Breast epithelium (tissue), 4 donors: ENCODE data around the gene SPOCK3. TPM values are rescaled to one million over a fixed set of nuclear protein-coding genes. Genes with fewer than 3 reads are reported as not detected.
"Not testable (repeated sequence)": the region's sequence is repeated elsewhere in the genome, so short reads cannot be mapped to it uniquely, and the experiment has no call there.

Experiments
- DNase-seq, 2 donors: peaks; one replicate each; pipeline ENCODE4 v3.0.0-alpha.2; 2019; ENCODE audit warnings: low spot score in 2 of 2
- H3K27ac ChIP-seq, 2 donors: fragments of 200-600 bp; sonication (generic) in 1 of 2; one replicate each; pipeline ENCODE4 v1.5.1; 2016 to 2019; ENCODE audit warnings: mild to moderate bottlenecking in 1 of 2
- H3K27me3 ChIP-seq, 2 donors: fragments of 200-600 bp; sonication (generic) in 1 of 2; one replicate each; pipeline versions ENCODE4 v1.5.1 to v1.6.0; 2017 to 2019; ENCODE audit warnings: control low read depth in 1 of 2, mild to moderate bottlenecking in 1 of 2
- H3K36me3 ChIP-seq: fragments of 200-600 bp; one replicate; pipeline ENCODE4 v1.5.1; 2019
- H3K4me1 ChIP-seq, 2 donors: fragments of 200-600 bp; sonication (generic); one replicate each; pipeline ENCODE4 v1.5.1; 2016 to 2019; ENCODE audit warnings: control low read depth in 1 of 2
- H3K4me3 ChIP-seq, 3 donors: fragments of 200-600 bp; sonication (generic); 1 replicate in 2 of 3; 2 replicates in 1 of 3; pipeline ENCODE4 v1.5.1; 2016 to 2019; ENCODE audit warnings: mild to moderate bottlenecking in 3 of 3, moderate library complexity in 2 of 3
- H3K9me3 ChIP-seq, 2 donors: fragments of 200-600 bp; sonication (generic) in 1 of 2; one replicate each; pipeline ENCODE4 v1.5.1; 2016 to 2019; ENCODE audit warnings: control low read depth in 1 of 2
- POLR2A ChIP-seq: fragments of 450-650 bp; IDR thresholded peaks from one replicate; pipeline ENCODE4 v1.6.1; 2016; ENCODE audit warnings: antibody characterized with exemption, mild to moderate bottlenecking, moderate library complexity
- POLR2AphosphoS5 ChIP-seq, 3 donors: sonication (generic); formaldehyde crosslinking; IDR thresholded peaks; one replicate each; pipeline ENCODE4 v1.6.1; 2017; ENCODE audit warnings: antibody characterized with exemption in 3 of 3
- intact Hi-C: fragments of 100-400 bp; cut with DNase I; formaldehyde crosslinking; loops from one replicate; pipeline ENCODE4 v1.15.1; 2023; ENCODE audit warnings: low total_unique reads
- total RNA-seq, 3 donors: library from RNA; depleted of rRNA; stranded (reverse); fragments of >200 nt; gene quantifications; one replicate each; pipeline ENCODE4 v1.1.0, GENCODE V29; 2016
- TF ChIP-seq, protein P1 (sequence below), 3 donors: fragments of 450-650 bp; IDR thresholded peaks; one replicate each; pipeline ENCODE4 v1.5.1; 2016 to 2017; ENCODE audit warnings: antibody characterized with exemption in 3 of 3, mild to moderate bottlenecking in 3 of 3, moderate library complexity in 3 of 3

SPOCK3 gene
- total RNA-seq, 3 donors from 2014 or later, result 2.8 TPM; not detected in 2

DNA sequence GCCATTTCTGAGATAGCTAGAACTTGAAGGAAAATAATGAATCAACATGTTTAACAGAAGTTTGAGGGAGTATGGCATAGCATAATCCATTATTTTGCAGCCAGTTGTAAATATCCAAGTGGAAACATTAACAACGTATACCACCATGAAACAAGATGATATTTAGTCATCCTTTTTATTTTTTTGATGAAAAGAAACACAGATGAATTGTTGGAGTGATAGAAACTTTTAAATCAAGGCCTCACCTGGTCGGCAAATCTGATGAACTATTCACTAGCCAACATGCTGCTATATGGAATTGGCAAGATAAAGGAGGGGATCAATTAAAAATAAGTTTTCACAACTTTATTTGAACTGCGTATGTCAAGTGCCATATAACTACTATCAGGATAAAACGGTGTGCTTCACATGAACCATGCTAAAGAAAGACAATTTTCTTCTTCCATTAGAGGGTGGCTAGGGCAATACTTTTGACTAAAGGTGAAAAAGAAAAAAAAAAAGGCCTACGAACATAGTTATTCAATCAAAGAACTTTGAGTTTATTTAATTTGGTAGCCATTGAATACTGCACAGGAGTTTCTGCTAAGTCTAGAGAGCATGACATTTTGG, 510.7 kb downstream of the SPOCK3 start:
- Histone ChIP-seq H3K4me1 (no peaks in the 10 kb centered on the region), H3K9me3 (no peaks in the 10 kb centered on the region), H3K36me3 (no peaks in the 10 kb centered on the region), H3K27me3 (no peaks in the 10 kb centered on the region), H3K4me3 (no peak overlapping the region), H3K27ac (no peak overlapping the region)
- intact Hi-C loops, result no loop called here
- TF ChIP-seq POLR2A, result no peak
- no peak for TF ChIP-seq POLR2AphosphoS5 (IDR thresholded peaks at IDR 0.05)
- TF ChIP-seq, protein P1, sequence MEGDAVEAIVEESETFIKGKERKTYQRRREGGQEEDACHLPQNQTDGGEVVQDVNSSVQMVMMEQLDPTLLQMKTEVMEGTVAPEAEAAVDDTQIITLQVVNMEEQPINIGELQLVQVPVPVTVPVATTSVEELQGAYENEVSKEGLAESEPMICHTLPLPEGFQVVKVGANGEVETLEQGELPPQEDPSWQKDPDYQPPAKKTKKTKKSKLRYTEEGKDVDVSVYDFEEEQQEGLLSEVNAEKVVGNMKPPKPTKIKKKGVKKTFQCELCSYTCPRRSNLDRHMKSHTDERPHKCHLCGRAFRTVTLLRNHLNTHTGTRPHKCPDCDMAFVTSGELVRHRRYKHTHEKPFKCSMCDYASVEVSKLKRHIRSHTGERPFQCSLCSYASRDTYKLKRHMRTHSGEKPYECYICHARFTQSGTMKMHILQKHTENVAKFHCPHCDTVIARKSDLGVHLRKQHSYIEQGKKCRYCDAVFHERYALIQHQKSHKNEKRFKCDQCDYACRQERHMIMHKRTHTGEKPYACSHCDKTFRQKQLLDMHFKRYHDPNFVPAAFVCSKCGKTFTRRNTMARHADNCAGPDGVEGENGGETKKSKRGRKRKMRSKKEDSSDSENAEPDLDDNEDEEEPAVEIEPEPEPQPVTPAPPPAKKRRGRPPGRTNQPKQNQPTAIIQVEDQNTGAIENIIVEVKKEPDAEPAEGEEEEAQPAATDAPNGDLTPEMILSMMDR (IDR thresholded peaks at IDR 0.05), result no peak
- DNase-seq, result no peak

DNA sequence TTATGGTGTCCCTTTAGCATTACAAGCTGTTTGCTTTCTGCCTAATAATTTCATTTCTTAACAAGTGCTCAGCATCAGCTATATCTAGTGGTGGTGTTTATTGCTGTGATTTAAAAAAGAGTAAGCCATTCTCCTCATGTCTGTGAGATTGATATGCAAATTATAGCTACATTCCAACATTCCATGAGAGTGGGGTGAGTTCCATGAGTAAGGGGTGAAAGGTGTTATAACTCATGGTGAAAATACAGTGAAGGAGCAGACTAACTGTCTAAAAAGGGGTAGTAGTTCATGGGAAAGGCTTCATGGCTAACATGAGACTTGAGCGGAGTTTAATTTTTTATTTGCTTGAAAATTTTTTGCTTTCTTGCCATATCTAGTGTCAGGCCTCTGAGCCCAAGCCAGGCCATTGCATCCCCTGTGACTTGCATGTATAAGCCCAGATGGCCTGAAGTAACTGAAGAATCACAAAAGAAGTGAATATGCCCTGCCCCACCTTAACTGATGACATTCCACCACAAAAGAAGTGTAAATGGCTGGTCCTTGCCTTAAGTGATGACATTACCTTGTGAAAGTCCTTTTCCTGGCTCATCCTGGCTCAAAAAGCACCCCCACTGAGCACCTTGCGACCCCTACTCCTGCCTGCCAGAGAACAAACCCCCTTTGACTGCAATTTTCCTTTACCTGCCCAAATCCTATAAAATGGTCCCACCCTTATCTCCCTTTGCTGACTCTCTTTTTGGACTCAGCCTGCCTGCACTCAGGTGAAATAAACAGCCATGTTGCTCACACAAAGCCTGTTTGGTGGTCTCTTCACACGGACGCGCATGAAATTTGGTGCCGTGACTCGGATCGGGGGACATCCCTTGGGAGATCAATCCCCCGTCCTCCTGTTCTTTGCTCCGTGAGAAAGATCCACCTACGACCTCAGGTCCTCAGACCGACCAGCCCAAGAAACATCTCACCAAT, 518.3 kb downstream of the SPOCK3 start:
- intact Hi-C loops, H3K27me3 ChIP-seq, H3K27ac ChIP-seq, H3K4me3 ChIP-seq, H3K4me1 ChIP-seq, H3K36me3 ChIP-seq, DNase-seq: not testable (repeated sequence)
- peaks cover 7 to 15% of the 10 kb centered on the region in 2 donors for H3K9me3 ChIP-seq

DNA sequence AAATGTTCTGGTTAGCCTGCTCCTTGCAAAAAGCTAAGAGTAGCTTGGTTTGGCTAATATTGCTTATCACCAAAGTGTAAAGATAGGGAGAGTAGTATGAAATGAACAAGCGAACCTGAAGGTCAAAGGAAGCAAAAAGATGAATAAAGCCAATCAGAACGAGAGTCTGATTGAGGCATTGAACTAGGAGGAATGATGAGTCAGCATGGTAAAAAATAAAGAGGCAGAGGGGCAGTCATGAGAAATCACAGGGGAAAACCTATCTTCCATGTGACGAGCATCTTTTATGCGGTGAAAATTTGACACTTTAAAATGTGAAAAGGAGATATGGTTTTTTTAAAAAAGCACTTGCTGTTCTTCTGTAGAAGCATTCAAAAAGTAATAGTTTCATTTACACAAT, 533.7 kb downstream of the SPOCK3 start:
- DNase-seq, result no peak
- Histone ChIP-seq H3K4me1 (no peaks in the 10 kb centered on the region), H3K4me3 (no peak overlapping the region), H3K36me3 (no peaks in the 10 kb centered on the region), H3K27ac (no peak overlapping the region), H3K9me3 (peaks cover 3 to 29% of the 10 kb centered on the region in 2 donors), H3K27me3 (no peaks in the 10 kb centered on the region)
- TF ChIP-seq POLR2A, result no peak
- TF ChIP-seq, protein P1 (IDR thresholded peaks at IDR 0.05), result no peak
- TF ChIP-seq POLR2AphosphoS5 (IDR thresholded peaks at IDR 0.05), result no peak
- intact Hi-C loops, result no loop called here

DNA sequence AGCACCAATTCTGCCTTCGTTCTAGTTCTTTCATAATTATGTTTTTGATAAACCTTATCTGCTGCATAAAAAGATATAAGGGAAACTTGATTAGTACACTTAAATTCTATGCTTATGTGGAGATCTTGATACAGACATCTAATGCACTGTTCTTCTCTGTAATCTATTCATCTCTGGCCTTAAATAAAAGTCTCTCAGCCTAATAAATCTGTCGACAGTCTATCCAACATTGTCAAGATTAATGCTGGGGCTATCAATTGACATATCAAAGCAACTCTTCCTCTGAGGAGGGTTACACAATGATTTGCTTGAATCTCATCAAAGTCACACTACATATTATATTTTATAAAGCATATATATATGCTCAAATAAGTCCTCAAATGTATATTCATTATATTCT, 545.5 kb downstream of the SPOCK3 start:
- no peak for DNase-seq
- Histone ChIP-seq H3K27me3 (no peaks in the 10 kb centered on the region), H3K9me3 (no peaks in the 10 kb centered on the region), H3K4me3 (no peak overlapping the region), H3K4me1 (no peaks in the 10 kb centered on the region), H3K27ac (no peak overlapping the region), H3K36me3 (peaks cover 2% of the 10 kb centered on the region)
- TF ChIP-seq POLR2AphosphoS5 (IDR thresholded peaks at IDR 0.05), result no peak
- TF ChIP-seq POLR2A, result no peak
- TF ChIP-seq, protein P1 (IDR thresholded peaks at IDR 0.05), result no peak
- intact Hi-C loops, result no loop called here

DNA sequence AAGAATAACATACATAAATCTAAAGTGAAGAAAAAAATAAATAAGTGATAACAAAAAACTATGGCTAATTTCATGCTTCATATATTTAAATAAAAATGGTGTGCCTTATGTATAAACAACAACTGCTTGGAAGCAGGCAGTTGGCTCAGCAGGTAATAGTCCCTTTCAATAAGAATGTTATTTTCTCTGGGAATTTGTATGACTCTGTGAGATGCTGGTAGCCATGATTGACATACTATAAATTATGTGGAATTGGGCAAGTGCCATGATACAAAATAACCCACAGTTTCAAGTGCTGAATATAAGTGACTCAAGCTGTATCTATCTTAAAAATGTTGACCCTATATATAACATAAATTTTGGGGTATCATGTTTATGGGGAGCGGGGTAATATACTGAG, 546.5 kb downstream of the SPOCK3 start:
- Histone ChIP-seq H3K4me3 (no peak overlapping the region), H3K36me3 (peaks cover 2% of the 10 kb centered on the region), H3K27ac (no peak overlapping the region), H3K27me3 (no peaks in the 10 kb centered on the region), H3K9me3 (no peaks in the 10 kb centered on the region), H3K4me1 (no peaks in the 10 kb centered on the region)
- TF ChIP-seq, protein P1 (IDR thresholded peaks at IDR 0.05), result no peak
- TF ChIP-seq POLR2AphosphoS5 (IDR thresholded peaks at IDR 0.05) (no peak), POLR2A (no peak)
- no peak for DNase-seq
- intact Hi-C loops, result no loop called here
